ENCODE measurements around the gene TRERF1. TPM values are rescaled to one million over a fixed set of nuclear protein-coding genes. Genes with fewer than 3 reads are reported as not detected.

The TRERF1 gene
- polyA plus RNA-seq, 1 of the 3 experiments (the other 2 are of a cell fraction) = 3.6 TPM

DNA sequence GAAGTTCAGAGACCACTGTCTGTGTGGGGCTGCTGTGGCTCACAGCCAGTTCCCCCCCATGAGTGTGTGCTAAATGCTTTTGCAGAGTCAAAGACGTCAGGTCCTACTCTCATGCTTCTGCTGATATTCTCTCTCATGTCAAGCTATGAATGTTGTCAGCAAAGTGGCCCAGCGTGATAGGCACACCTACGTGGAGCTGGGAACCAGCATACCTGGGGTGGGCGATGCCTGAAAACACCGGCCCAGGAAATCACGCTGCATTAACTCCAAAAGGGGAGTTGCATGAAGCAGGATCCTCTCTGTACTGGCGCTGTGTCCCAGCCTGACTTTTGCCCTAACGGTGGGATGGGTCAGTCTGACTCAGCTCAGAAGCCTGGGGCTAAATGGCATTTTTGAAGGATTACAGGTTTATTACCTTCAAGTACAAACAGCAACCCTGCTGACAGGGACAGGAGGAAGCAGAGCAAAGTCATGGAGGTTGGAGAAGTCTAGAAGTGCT, 225.0 kb downstream of the TRERF1 start:
- H3K79me2 ChIP-seq (ENCODE audit: insufficient read depth) = no peaks in the 10 kb centered on the region
- H3K9me2 ChIP-seq = no peaks in the 10 kb centered on the region
- no peak for DNase-seq
- H3K4me3 ChIP-seq (ENCODE audit: low read depth in 2 of 2, low read length in 1 of 2) = peak overlapping the region in 1 of 2 experiments; percentile 13; a peak in 1 of 4 replicates
- H3F3A ChIP-seq (replicated peaks; ENCODE audit: insufficient read depth) = peaks cover 25% of the 10 kb centered on the region
- no peaks in the 10 kb centered on the region for H3K27me3 ChIP-seq (ENCODE audit: insufficient read depth)
- peak overlapping the region; percentile 25; the same call in 1 of the 2 replicates for H2AFZ ChIP-seq (ENCODE audit: low read depth)
- H4K20me1 ChIP-seq (ENCODE audit: insufficient read depth) = no peaks in the 10 kb centered on the region
- CTCF ChIA-PET = interaction anchor here (1.2 to 1.9 kb wide), 3 partner anchors 10 to 321 kb away, joined by 4 to 9 read pairs (median 6); no protein-coding TSS in a partner anchor
- peak overlapping the region; percentile 59 to 85; a peak in 3 of 4 replicates for H3K27ac ChIP-seq (ENCODE audit: low read depth in 2 of 2, low read length in 1 of 2)
- H3K9me3 ChIP-seq = no peaks in the 10 kb centered on the region
- TF ChIP-seq RCOR1 (IDR thresholded peaks at IDR 0.05; ENCODE audit: low read length) = no peak
- TF ChIP-seq EP300 (IDR thresholded peaks at IDR 0.05; ENCODE audit: borderline replicate concordance in 1 of 2, low read depth in 1 of 2, low read length in 1 of 2) = peak in 1 of 2 experiments; percentile 49; a peak in 1 of 4 replicates
- TF ChIP-seq, protein P1, sequence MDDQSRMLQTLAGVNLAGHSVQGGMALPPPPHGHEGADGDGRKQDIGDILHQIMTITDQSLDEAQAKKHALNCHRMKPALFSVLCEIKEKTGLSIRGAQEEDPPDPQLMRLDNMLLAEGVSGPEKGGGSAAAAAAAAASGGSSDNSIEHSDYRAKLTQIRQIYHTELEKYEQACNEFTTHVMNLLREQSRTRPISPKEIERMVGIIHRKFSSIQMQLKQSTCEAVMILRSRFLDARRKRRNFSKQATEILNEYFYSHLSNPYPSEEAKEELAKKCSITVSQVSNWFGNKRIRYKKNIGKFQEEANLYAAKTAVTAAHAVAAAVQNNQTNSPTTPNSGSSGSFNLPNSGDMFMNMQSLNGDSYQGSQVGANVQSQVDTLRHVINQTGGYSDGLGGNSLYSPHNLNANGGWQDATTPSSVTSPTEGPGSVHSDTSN (IDR thresholded peaks at IDR 0.05) = peak; percentile 59
- peak; percentile 38; the same call in 1 of the 2 replicates for TF ChIP-seq JUND (IDR thresholded peaks at IDR 0.05)
- TF ChIP-seq RXRA (IDR thresholded peaks at IDR 0.05; ENCODE audit: borderline replicate concordance, low read depth) = peak; percentile 77; the same call in 1 of the 2 replicates
- TF ChIP-seq GABPA (IDR thresholded peaks at IDR 0.05; ENCODE audit: low read depth) = no peak
- TF ChIP-seq CHD2 (IDR thresholded peaks at IDR 0.05; ENCODE audit: low read length, partially characterized antibody) = no peak
- TF ChIP-seq MXI1 (IDR thresholded peaks at IDR 0.05; ENCODE audit: low read depth, low read length) = no peak
- peak; percentile 44; the same call in 1 of the 2 replicates for TF ChIP-seq FOSL2 (IDR thresholded peaks at IDR 0.05; ENCODE audit: borderline replicate concordance, low read depth)
- TF ChIP-seq POLR2AphosphoS5 (IDR thresholded peaks at IDR 0.05; ENCODE audit: low read depth, low read length) = peak; percentile 19; the same call in 1 of the 2 replicates
- no peak for TF ChIP-seq SMC3 (IDR thresholded peaks at IDR 0.05; ENCODE audit: low read depth, low read length)
- peak overlapping the region; percentile 55 for H3K9ac ChIP-seq
- peaks cover 5 to 21% of the 10 kb centered on the region in 2 experiments for H3K4me1 ChIP-seq (ENCODE audit: control insufficient read depth in 1 of 2, insufficient read depth in 2 of 2, low read depth in 1 of 2, low read length in 1 of 2)
- peak overlapping the region; percentile 77 for H3K4me2 ChIP-seq
- 38% methylated on average over 8 of the region's 8 CpGs for WGBS (ENCODE audit: low lambda C conversion rate)
- H3K36me3 ChIP-seq (replicated peaks in 1 of 2; ENCODE audit: control insufficient read depth in 1 of 2, insufficient read depth in 2 of 2, low read length in 1 of 2) = peaks cover 5 to 7% of the 10 kb centered on the region in 2 experiments
- POLR2A ChIA-PET = no interaction called here

DNA sequence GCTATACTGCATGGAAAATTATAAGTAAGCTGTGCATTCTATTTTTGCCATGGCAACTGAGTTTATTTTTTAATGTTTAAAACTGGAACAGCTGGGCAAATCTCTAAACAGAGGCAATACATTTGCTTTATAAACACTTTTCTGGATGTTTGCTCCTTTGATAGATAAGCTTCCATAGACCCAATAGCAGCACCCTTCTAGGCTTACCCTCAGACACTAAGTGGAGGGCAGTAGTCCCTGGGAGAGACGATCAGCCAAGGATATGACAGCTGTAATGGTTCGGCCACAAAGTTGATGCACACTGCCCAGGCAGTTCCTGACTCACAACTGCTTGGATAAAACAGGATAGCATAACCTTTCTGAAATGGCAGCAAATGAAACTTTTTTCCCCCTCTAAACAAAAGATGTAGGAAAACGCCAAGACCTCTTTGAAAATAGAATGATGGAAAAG, 225.5 kb downstream of the TRERF1 start:
- H3F3A ChIP-seq (replicated peaks; ENCODE audit: insufficient read depth) = peaks cover 25% of the 10 kb centered on the region
- no peaks in the 10 kb centered on the region for H3K79me2 ChIP-seq (ENCODE audit: insufficient read depth)
- no peak for DNase-seq
- H3K27me3 ChIP-seq (ENCODE audit: insufficient read depth) = no peaks in the 10 kb centered on the region
- peak overlapping the region; percentile 55 for H3K9ac ChIP-seq
- ChIA-PET CTCF (interaction anchor here (0.8 to 1.9 kb wide), 4 partner anchors 10 to 321 kb away, joined by 4 to 9 read pairs (median 6); no protein-coding TSS in a partner anchor), POLR2A (no interaction called here)
- 13% methylated on average over 3 of the region's 3 CpGs for WGBS (ENCODE audit: low lambda C conversion rate)
- H4K20me1 ChIP-seq (ENCODE audit: insufficient read depth) = no peaks in the 10 kb centered on the region
- H3K27ac ChIP-seq (ENCODE audit: low read depth in 2 of 2, low read length in 1 of 2) = peak overlapping the region; percentile 66 to 85; a peak in 3 of 4 replicates
- H3K4me1 ChIP-seq (ENCODE audit: control insufficient read depth in 1 of 2, insufficient read depth in 2 of 2, low read depth in 1 of 2, low read length in 1 of 2) = peaks cover 5 to 21% of the 10 kb centered on the region in 2 experiments
- H3K4me3 ChIP-seq (ENCODE audit: low read depth in 2 of 2, low read length in 1 of 2) = peak overlapping the region in 1 of 2 experiments; percentile 13; a peak in 1 of 4 replicates
- H3K4me2 ChIP-seq = peak overlapping the region; percentile 77
- peaks cover 3 to 7% of the 10 kb centered on the region in 2 experiments for H3K36me3 ChIP-seq (replicated peaks in 1 of 2; ENCODE audit: control insufficient read depth in 1 of 2, insufficient read depth in 2 of 2, low read length in 1 of 2)
- H3K9me3 ChIP-seq = no peaks in the 10 kb centered on the region
- TF ChIP-seq FOSL2 (IDR thresholded peaks at IDR 0.05; ENCODE audit: borderline replicate concordance, low read depth) = peak; percentile 9; the same call in 1 of the 2 replicates
- TF ChIP-seq, protein P2, sequence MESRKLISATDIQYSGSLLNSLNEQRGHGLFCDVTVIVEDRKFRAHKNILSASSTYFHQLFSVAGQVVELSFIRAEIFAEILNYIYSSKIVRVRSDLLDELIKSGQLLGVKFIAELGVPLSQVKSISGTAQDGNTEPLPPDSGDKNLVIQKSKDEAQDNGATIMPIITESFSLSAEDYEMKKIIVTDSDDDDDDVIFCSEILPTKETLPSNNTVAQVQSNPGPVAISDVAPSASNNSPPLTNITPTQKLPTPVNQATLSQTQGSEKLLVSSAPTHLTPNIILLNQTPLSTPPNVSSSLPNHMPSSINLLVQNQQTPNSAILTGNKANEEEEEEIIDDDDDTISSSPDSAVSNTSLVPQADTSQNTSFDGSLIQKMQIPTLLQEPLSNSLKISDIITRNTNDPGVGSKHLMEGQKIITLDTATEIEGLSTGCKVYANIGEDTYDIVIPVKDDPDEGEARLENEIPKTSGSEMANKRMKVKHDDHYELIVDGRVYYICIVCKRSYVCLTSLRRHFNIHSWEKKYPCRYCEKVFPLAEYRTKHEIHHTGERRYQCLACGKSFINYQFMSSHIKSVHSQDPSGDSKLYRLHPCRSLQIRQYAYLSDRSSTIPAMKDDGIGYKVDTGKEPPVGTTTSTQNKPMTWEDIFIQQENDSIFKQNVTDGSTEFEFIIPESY (IDR thresholded peaks at IDR 0.05; ENCODE audit: borderline replicate concordance, low read depth) = no peak
- no peaks in the 10 kb centered on the region for H3K9me2 ChIP-seq
- no peak overlapping the region for H2AFZ ChIP-seq (ENCODE audit: low read depth)

Data from SK-N-SH (cell line).